ENCODE measurements around the gene ATPAF1.

- TF ChIP-seq CTCF (conservative IDR thresholded peaks at IDR 0.05; ENCODE audit: low read length) (no peak), EZH2phosphoT487 (IDR thresholded peaks at IDR 0.05; ENCODE audit: borderline replicate concordance) (no peak)
Measured at GRCh38 chr1:46655848-46656247, 12.3 kb downstream of the ATPAF1 start.
